Stomach (tissue), 4 donors: ENCODE measurements around the gene FARS2.

ENCODE experiments used
- CTCF ChIP-seq, 7 experiments: fragments of 450-650 bp in 4 of 7; fragments of 200-600 bp in 3 of 7; sonication (generic) in 3 of 7; IDR thresholded peaks; one replicate each; pipeline ENCODE4 v1.5.1; 2016 to 2019; ENCODE audit warnings: antibody characterized with exemption in 7 of 7, control low read depth in 2 of 7, mild to moderate bottlenecking in 1 of 7
- POLR2AphosphoS5 ChIP-seq, 3 donors: sonication (generic); formaldehyde crosslinking; IDR thresholded peaks; one replicate each; pipeline ENCODE4 v1.6.1; 2016; ENCODE audit warnings: antibody characterized with exemption in 3 of 3

- TF ChIP-seq CTCF (IDR thresholded peaks at IDR 0.05) (no peak), POLR2AphosphoS5 (IDR thresholded peaks at IDR 0.05) (no peak)
Observed at GRCh38 chr6:5388326-5388725, 127.0 kb downstream of the FARS2 start.
